ENCODE results near the gene HOXC13. TPM values are rescaled to one million over a fixed set of nuclear protein-coding genes. Genes with fewer than 3 reads are reported as not detected.

The HOXC13 gene
- total RNA-seq, 2 experiments from 2014 or later: not detected

- H3K27me3 Mint-ChIP-seq (ENCODE audit: low read depth): peaks cover 92% of the 10 kb centered on the region
- H3K4me3 Mint-ChIP-seq: no peak overlapping the region
- H3K9me3 Mint-ChIP-seq (ENCODE audit: insufficient read depth): no peaks in the 10 kb centered on the region
- H3K4me1 Mint-ChIP-seq (ENCODE audit: low read depth): peaks cover 27% of the 10 kb centered on the region
- CTCF ChIA-PET: no interaction called here
- no peak for ATAC-seq
- no peaks in the 10 kb centered on the region for H3K36me3 Mint-ChIP-seq (ENCODE audit: low read depth)
- H3K27ac Mint-ChIP-seq: no peak overlapping the region
- POLR2A ChIA-PET: no interaction called here
- DNase-seq: no peak
Measured at GRCh38 chr12:53961025-53961761, 22.6 kb downstream of the HOXC13 start.

GRCh38 chr12:53963005-53963404 is 24.4 kb downstream of the HOXC13 start:
- ATAC-seq (no peak), DNase-seq (no peak)
- no peak overlapping the region for H3K4me3 Mint-ChIP-seq
- POLR2A ChIA-PET: no interaction called here
- no peaks in the 10 kb centered on the region for H3K9me3 Mint-ChIP-seq (ENCODE audit: insufficient read depth)
- peaks cover 22% of the 10 kb centered on the region for H3K4me1 Mint-ChIP-seq (ENCODE audit: low read depth)
- CTCF ChIA-PET: no interaction called here
- H3K36me3 Mint-ChIP-seq (ENCODE audit: low read depth): no peaks in the 10 kb centered on the region
- no peak overlapping the region for H3K27ac Mint-ChIP-seq
- H3K27me3 Mint-ChIP-seq (ENCODE audit: low read depth): peaks cover 92% of the 10 kb centered on the region

- Mint-ChIP-seq H3K27ac (no peak overlapping the region), H3K4me1 (ENCODE audit: low read depth) (peaks cover 22% of the 10 kb centered on the region), H3K36me3 (ENCODE audit: low read depth) (no peaks in the 10 kb centered on the region), H3K4me3 (no peak overlapping the region), H3K27me3 (ENCODE audit: low read depth) (peaks cover 92% of the 10 kb centered on the region), H3K9me3 (ENCODE audit: insufficient read depth) (no peaks in the 10 kb centered on the region)
- ATAC-seq (no peak), DNase-seq (no peak)
- POLR2A ChIA-PET: no interaction called here
- CTCF ChIA-PET: no interaction called here
Measured at GRCh38 chr12:53963434-53964314, 25.0 kb downstream of the HOXC13 start.

- Mint-ChIP-seq H3K4me3 (peak overlapping the region; percentile 4), H3K27me3 (ENCODE audit: low read depth) (peaks cover 93% of the 10 kb centered on the region)
Measured at GRCh38 chr12:53964315-53964713, 25.7 kb downstream of the HOXC13 start.

GRCh38 chr12:53965281-53966084 is 26.9 kb downstream of the HOXC13 start:
- no peak overlapping the region for H3K4me3 Mint-ChIP-seq
- POLR2A ChIA-PET: no interaction called here
- H3K36me3 Mint-ChIP-seq (ENCODE audit: low read depth): no peaks in the 10 kb centered on the region
- CTCF ChIA-PET: no interaction called here
- DNase-seq: no peak
- H3K4me1 Mint-ChIP-seq (ENCODE audit: low read depth): peaks cover 22% of the 10 kb centered on the region
- no peak for ATAC-seq
- peaks cover 93% of the 10 kb centered on the region for H3K27me3 Mint-ChIP-seq (ENCODE audit: low read depth)
- H3K9me3 Mint-ChIP-seq (ENCODE audit: insufficient read depth): no peaks in the 10 kb centered on the region
- H3K27ac Mint-ChIP-seq: peak overlapping the region; percentile 8

More at GRCh38 chr12:53964315-53964713, 25.7 kb downstream of the HOXC13 start:
- POLR2A ChIA-PET: no interaction called here
- peaks cover 22% of the 10 kb centered on the region for H3K4me1 Mint-ChIP-seq (ENCODE audit: low read depth)
- no peaks in the 10 kb centered on the region for H3K9me3 Mint-ChIP-seq (ENCODE audit: insufficient read depth)
- DNase-seq (no peak), ATAC-seq (no peak)
- H3K27ac Mint-ChIP-seq: no peak overlapping the region
- CTCF ChIA-PET: no interaction called here
- H3K36me3 Mint-ChIP-seq (ENCODE audit: low read depth): no peaks in the 10 kb centered on the region

- Mint-ChIP-seq H3K27me3 (ENCODE audit: low read depth) (peaks cover 93% of the 10 kb centered on the region), H3K4me3 (no peak overlapping the region), H3K9me3 (ENCODE audit: insufficient read depth) (no peaks in the 10 kb centered on the region), H3K4me1 (ENCODE audit: low read depth) (peaks cover 22% of the 10 kb centered on the region), H3K36me3 (ENCODE audit: low read depth) (no peaks in the 10 kb centered on the region), H3K27ac (no peak overlapping the region)
- POLR2A ChIA-PET: no interaction called here
- no peak for DNase-seq
- CTCF ChIA-PET: no interaction called here
- no peak for ATAC-seq
Measured at GRCh38 chr12:53966085-53966384, 27.4 kb downstream of the HOXC13 start.

- H3K27me3 Mint-ChIP-seq (ENCODE audit: low read depth): peaks cover 95% of the 10 kb centered on the region
- no peak overlapping the region for H3K4me3 Mint-ChIP-seq
- H3K9me3 Mint-ChIP-seq (ENCODE audit: insufficient read depth): no peaks in the 10 kb centered on the region
- CTCF ChIA-PET: interaction anchor here (1.1 kb wide), 1 partner anchor 39 kb away, joined by 3 read pairs; no protein-coding TSS in a partner anchor
- H3K4me1 Mint-ChIP-seq (ENCODE audit: low read depth): peaks cover 22% of the 10 kb centered on the region
- POLR2A ChIA-PET: no interaction called here
- DNase-seq (no peak), ATAC-seq (no peak)
- no peak overlapping the region for H3K27ac Mint-ChIP-seq
- H3K36me3 Mint-ChIP-seq (ENCODE audit: low read depth): no peaks in the 10 kb centered on the region
Measured at GRCh38 chr12:53966385-53967133, 27.9 kb downstream of the HOXC13 start.

- H3K27me3 Mint-ChIP-seq (ENCODE audit: low read depth): peaks cover 97% of the 10 kb centered on the region
- no peak overlapping the region for H3K4me3 Mint-ChIP-seq
- CTCF ChIA-PET: interaction anchor here (1.1 kb wide), 1 partner anchor 38 kb away, joined by 3 read pairs; no protein-coding TSS in a partner anchor
- no peak overlapping the region for H3K27ac Mint-ChIP-seq
- no peak for DNase-seq
- H3K36me3 Mint-ChIP-seq (ENCODE audit: low read depth): no peaks in the 10 kb centered on the region
- peaks cover 22% of the 10 kb centered on the region for H3K4me1 Mint-ChIP-seq (ENCODE audit: low read depth)
- H3K9me3 Mint-ChIP-seq (ENCODE audit: insufficient read depth): no peaks in the 10 kb centered on the region
- ATAC-seq: no peak
- POLR2A ChIA-PET: interaction anchor here (0.8 kb wide), 1 partner anchor 8 kb away, joined by 3 read pairs; no protein-coding TSS in a partner anchor
Measured at GRCh38 chr12:53967421-53967925, 28.8 kb downstream of the HOXC13 start.

GRCh38 chr12:53968214-53969127 is 29.8 kb downstream of the HOXC13 start:
- H3K4me3 Mint-ChIP-seq: no peak overlapping the region
- DNase-seq (no peak), ATAC-seq (no peak)
- ChIA-PET CTCF (interaction anchor here (0.9 kb wide), 1 partner anchor 232 kb away, joined by 3 read pairs; no protein-coding TSS in a partner anchor), POLR2A (interaction anchor here (0.8 kb wide), 1 partner anchor 9 kb away, joined by 3 read pairs; no protein-coding TSS in a partner anchor)
- no peak overlapping the region for H3K27ac Mint-ChIP-seq
- no peaks in the 10 kb centered on the region for H3K9me3 Mint-ChIP-seq (ENCODE audit: insufficient read depth)
- peaks cover 7% of the 10 kb centered on the region for H3K36me3 Mint-ChIP-seq (ENCODE audit: low read depth)
- H3K4me1 Mint-ChIP-seq (ENCODE audit: low read depth): peaks cover 26% of the 10 kb centered on the region
- peaks cover 98% of the 10 kb centered on the region for H3K27me3 Mint-ChIP-seq (ENCODE audit: low read depth)

GRCh38 chr12:53969588-53970259 is 31.1 kb downstream of the HOXC13 start:
- peaks cover 18% of the 10 kb centered on the region for H3K4me1 Mint-ChIP-seq (ENCODE audit: low read depth)
- ATAC-seq: no peak
- H3K27ac Mint-ChIP-seq: no peak overlapping the region
- CTCF ChIA-PET: no interaction called here
- H3K27me3 Mint-ChIP-seq (ENCODE audit: low read depth): peaks cover 94% of the 10 kb centered on the region
- H3K4me3 Mint-ChIP-seq: no peak overlapping the region
- DNase-seq: no peak
- H3K36me3 Mint-ChIP-seq (ENCODE audit: low read depth): peaks cover 7% of the 10 kb centered on the region
- POLR2A ChIA-PET: no interaction called here
- no peaks in the 10 kb centered on the region for H3K9me3 Mint-ChIP-seq (ENCODE audit: insufficient read depth)

Measured in activated CD8-positive, alpha-beta T cell treated with anti-CD3 and anti-CD28 coated beads, Interleukin-2, amount 10 ng/mL, durations not matched to agents 7 days and 5 days (primary cell).